ENCODE results near the gene ZP2.

The ZP2 gene

DNA sequence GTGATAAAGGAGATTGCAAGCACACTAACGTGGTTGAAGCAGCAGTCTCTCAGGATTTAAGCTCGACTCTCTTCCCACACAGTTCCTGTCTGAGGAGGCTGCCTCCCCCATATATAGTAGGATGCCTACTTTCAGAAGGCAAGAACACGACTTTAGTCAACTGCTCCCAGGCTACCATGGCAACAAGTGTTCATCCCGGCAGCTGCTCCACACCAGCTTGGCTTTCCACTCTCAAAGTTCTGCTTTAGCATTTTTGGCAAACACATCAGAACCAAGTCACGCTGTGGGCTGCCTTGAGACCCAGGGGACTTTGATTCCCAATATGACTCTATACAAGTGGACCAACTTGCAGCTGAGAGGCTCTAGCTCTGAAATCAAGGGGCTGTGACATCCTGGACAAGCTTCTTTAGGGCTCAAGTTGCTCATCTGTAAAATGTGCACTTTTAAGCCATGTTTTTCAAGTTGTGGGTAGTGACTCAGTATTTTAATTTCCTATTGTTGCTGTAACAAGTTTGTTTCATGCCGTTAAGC, 16.5 kb downstream of the ZP2 start:
- no peak overlapping the region for H3K4me3 ChIP-seq (ENCODE audit: low read depth, low read length)
- in situ Hi-C loops (cut with HindIII; ENCODE audit: low sequenced_read_pairs), result no loop called here
- no peak for DNase-seq (ENCODE audit: low read depth)
- no peak for TF ChIP-seq CTCF (IDR thresholded peaks at IDR 0.05; ENCODE audit: low read depth, low read length, missing control alignments)

GRCh38 chr16:21192991-21193390, 18.4 kb downstream of the ZP2 start:
- no peak for TF ChIP-seq CTCF (IDR thresholded peaks at IDR 0.05; ENCODE audit: low read depth, low read length, missing control alignments)
- DNase-seq (ENCODE audit: low read depth), result no peak
- H3K4me3 ChIP-seq (ENCODE audit: low read depth, low read length), result no peak overlapping the region
- in situ Hi-C loops (cut with HindIII; ENCODE audit: low sequenced_read_pairs), result no loop called here

DNA sequence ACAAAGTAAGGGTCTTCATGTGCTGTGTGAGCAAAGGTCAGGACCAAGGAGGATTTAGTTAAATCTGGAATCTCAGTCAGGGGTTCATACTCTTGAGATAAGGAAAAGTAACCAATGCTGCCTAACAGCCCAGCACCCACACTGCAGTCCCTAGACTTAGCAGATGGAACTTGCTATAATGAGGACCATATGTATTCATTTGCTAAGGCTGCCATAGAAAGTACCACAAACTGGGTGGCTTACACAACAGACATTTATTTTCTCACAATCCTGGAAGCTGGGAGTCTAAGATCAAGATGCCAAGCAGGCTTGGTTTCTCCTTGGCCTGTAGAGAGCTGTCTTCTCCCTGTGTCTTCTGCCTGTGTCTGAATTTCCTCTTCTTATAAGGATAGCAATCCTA, 20.8 kb downstream of the ZP2 start:
- in situ Hi-C loops (cut with HindIII; ENCODE audit: low sequenced_read_pairs), result no loop called here
- DNase-seq (ENCODE audit: low read depth), result no peak
- no peak for TF ChIP-seq CTCF (IDR thresholded peaks at IDR 0.05; ENCODE audit: low read depth, low read length, missing control alignments)
- H3K4me3 ChIP-seq (ENCODE audit: low read depth, low read length), result no peak overlapping the region

GRCh38 chr16:21190013-21190412, 21.4 kb downstream of the ZP2 start:
- no peak overlapping the region for H3K4me3 ChIP-seq (ENCODE audit: low read depth, low read length)
- no peak for TF ChIP-seq CTCF (IDR thresholded peaks at IDR 0.05; ENCODE audit: low read depth, low read length, missing control alignments)
- in situ Hi-C loops (cut with HindIII; ENCODE audit: low sequenced_read_pairs), result no loop called here
- no peak for DNase-seq (ENCODE audit: low read depth)

- no peak for DNase-seq (ENCODE audit: low read depth)
- no peak for TF ChIP-seq CTCF (IDR thresholded peaks at IDR 0.05; ENCODE audit: low read depth, low read length, missing control alignments)
- H3K4me3 ChIP-seq (ENCODE audit: low read depth, low read length), result no peak overlapping the region
- in situ Hi-C loops (cut with HindIII; ENCODE audit: low sequenced_read_pairs), result loop anchor here (10.0 kb wide), 1 partner anchor 345 kb away; no protein-coding TSS in a partner anchor
Observed at GRCh38 chr16:21189311-21189710, 22.1 kb downstream of the ZP2 start.

GRCh38 chr16:21186326-21186691, 25.1 kb downstream of the ZP2 start:
- no peak for DNase-seq (ENCODE audit: low read depth)
- no peak overlapping the region for H3K4me3 ChIP-seq (ENCODE audit: low read depth, low read length)
- TF ChIP-seq CTCF (IDR thresholded peaks at IDR 0.05; ENCODE audit: low read depth, low read length, missing control alignments), result no peak
- in situ Hi-C loops (cut with HindIII; ENCODE audit: low sequenced_read_pairs), result loop anchor here (10.0 kb wide), 1 partner anchor 342 kb away; no protein-coding TSS in a partner anchor
